HepG2 (cell line): ENCODE results near the gene RANBP3L. TPM values are rescaled to one million over a fixed set of nuclear protein-coding genes. Genes with fewer than 3 reads are reported as not detected.
"Not testable (repeated sequence)": the region's sequence is repeated elsewhere in the genome, so short reads cannot be mapped to it uniquely, and the experiment has no call there.

Experiments used
- ATAC-seq: fragments of 200-7000 bp; cut with Tn5 transposase; 3 replicates; pipeline ENCODE4 v1.9.1; 2020; ENCODE audit warnings: mild to moderate bottlenecking, moderate library complexity
- BruUV-seq: library from RNA; stranded (reverse); fragments of 400-500 nt; replicated peaks from 2 replicates; lab custom pipeline; 2021; lab: Mats Ljungman, UMichigan
- CTCF ChIA-PET: fragments of 300-600 bp; formaldehyde crosslinking; extraction: SDS; loops from one replicate; lab custom pipeline; 2021; ENCODE audit warnings: low total read pairs, inconsistent platforms, low intra/inter-chr PET ratio; lab: Yijun Ruan, JAX
- POLR2A ChIA-PET: fragments of 350-600 bp; sonication (Branson Sonifier 250); formaldehyde crosslinking; loops from one replicate; lab custom pipeline; 2020; ENCODE audit warnings: antibody characterized with exemption, inconsistent platforms; lab: Yijun Ruan, JAX
- DNase-seq: peaks from one replicate; pipeline ENCODE4 v3.0.0-alpha.2; 2015; ENCODE audit warnings: low spot score
- FAIRE-seq: peaks from 3 replicates; lab custom pipeline; 2011; peaks lifted over from hg19 to GRCh38; lab: Jason Lieb, UNC
- H2AFZ ChIP-seq: one replicate; pipeline ENCODE4 v1.6.1; 2011; ENCODE audit warnings: low read length, inconsistent platforms
- H3K27ac ChIP-seq: fragments of 300-600 bp; 3 replicates; pipeline ENCODE4 v1.8.0; 2011; ENCODE audit warnings: mixed run types, mild to moderate bottlenecking, mixed read lengths, low read length, inconsistent platforms; ENCODE audit not compliant: insufficient read depth; ENCODE audit errors: extremely low read length
- H3K27me3 ChIP-seq, 2 experiments: fragments of 200-600 bp in 1 of 2; 2 replicates in 1 of 2; 3 replicates in 1 of 2; pipeline versions ENCODE4 v1.6.0 to v1.8.0; 2011; ENCODE audit warnings: low read length in 2 of 2, mild to moderate bottlenecking in 2 of 2, moderate library complexity in 2 of 2, inconsistent platforms in 1 of 2; ENCODE audit not compliant: insufficient read depth in 2 of 2, control insufficient read depth in 1 of 2
- H3K36me3 ChIP-seq, 2 experiments: fragments of 200-600 bp in 1 of 2; replicated peaks in 1 of 2; 2 replicates in 1 of 2; 3 replicates in 1 of 2; pipeline versions ENCODE4 v1.5.1 to v1.8.0; 2011; ENCODE audit warnings: low read length in 2 of 2, inconsistent platforms in 1 of 2; ENCODE audit not compliant: insufficient read depth in 2 of 2, control insufficient read depth in 1 of 2
- H3K4me1 ChIP-seq: 2 replicates; pipeline ENCODE4 v1.5.1; 2012; ENCODE audit warnings: low read length, inconsistent platforms; ENCODE audit not compliant: insufficient read depth
- H3K4me2 ChIP-seq: 2 replicates; pipeline ENCODE4 v1.6.0; 2011; ENCODE audit warnings: low read depth, low read length, inconsistent platforms
- H3K4me3 ChIP-seq, 3 experiments: fragments of 200-600 bp in 1 of 3; sonication (generic), shearing (Covaris generic) in 1 of 3; replicated peaks in 1 of 3; 2 replicates each; pipeline ENCODE4 v1.5.1; 2011 to 2016; ENCODE audit warnings: low read length in 3 of 3, inconsistent platforms in 2 of 3, low read depth in 2 of 3, mild to moderate bottlenecking in 2 of 3, control low read depth in 1 of 3, mixed read lengths in 1 of 3; ENCODE audit not compliant: insufficient read depth in 1 of 3
- H3K79me2 ChIP-seq: one replicate; pipeline ENCODE4 v1.6.1; 2011; ENCODE audit warnings: low read length, inconsistent platforms; ENCODE audit not compliant: insufficient read depth
- H3K9ac ChIP-seq: 2 replicates; pipeline ENCODE4 v1.6.0; 2011; ENCODE audit warnings: mild to moderate bottlenecking, low read depth, low read length, inconsistent platforms; ENCODE audit not compliant: insufficient read depth
- H3K9me3 ChIP-seq: 2 replicates; pipeline ENCODE4 v1.5.1; 2012; ENCODE audit warnings: mild to moderate bottlenecking, low read length
- H4K20me1 ChIP-seq: 2 replicates; pipeline ENCODE4 v1.6.0; 2011; ENCODE audit warnings: inconsistent platforms, mild to moderate bottlenecking, low read length, moderate library complexity; ENCODE audit not compliant: insufficient read depth
- SOX13 ChIP-seq, 3 experiments: fragments of 450-650 bp in 1 of 3; sonication (generic) in 1 of 3; formaldehyde crosslinking in 1 of 3; IDR thresholded peaks in 2 of 3; conservative IDR thresholded peaks in 1 of 3; 2 replicates each; pipeline versions ENCODE4 v1.5.0 to v1.6.1; 2016 to 2020; ENCODE audit warnings: antibody characterized with exemption in 1 of 3, mild to moderate bottlenecking in 1 of 3, missing compliant biosample characterization in 1 of 3, missing genetic modification reagents in 1 of 3, moderate library complexity in 1 of 3
- SOX5 ChIP-seq: IDR thresholded peaks from 2 replicates; pipeline ENCODE4 v1.6.1; 2016; ENCODE audit warnings: borderline replicate concordance
- SOX6 ChIP-seq, 2 experiments: fragments of 450-650 bp in 1 of 2; sonication (generic) in 1 of 2; formaldehyde crosslinking in 1 of 2; IDR thresholded peaks; 2 replicates each; pipeline versions ENCODE4 v1.4.0 to v1.6.1; 2017 to 2020; ENCODE audit warnings: antibody characterized with exemption in 1 of 2, mild to moderate bottlenecking in 1 of 2, missing genetic modification reagents in 1 of 2
- WGBS: methylation state at CpG from one replicate; pipeline ENCODE4 v1.1.6; 2017; ENCODE audit warnings: low lambda C conversion rate; 5-methylcytosine and 5-hydroxymethylcytosine counted together
- in situ Hi-C: cut with HindIII; loops from 2 replicates; pipeline ENCODE4 v1.10.0; 2017; ENCODE audit warnings: low pct_unique_long_range_greater_than_20kb; ENCODE audit not compliant: extremely low pct_ligation_motif_present
- intact Hi-C: fragments of 100-400 bp; cut with micrococcal nuclease; formaldehyde crosslinking; loops from one replicate; pipeline ENCODE4 v1.10.0; 2022; ENCODE audit not compliant: unreplicated experiment
- polyA plus RNA-seq, 8 experiments: library from polyadenylated mRNA; depleted of rRNA in 3 of 8; stranded (reverse) in 7 of 8; unstranded in 1 of 8; fragments of >200 nt; fragmentation: Illumina TruSeq in 4 of 8; extraction: Trizol in 4 of 8; gene quantifications; 2 replicates each; pipeline versions ENCODE4 v1.2.1 to v1.2.3, GENCODE V29; 2011 to 2016; ENCODE audit warnings: low read depth in 4 of 8, missing spikeins in 1 of 8, mixed read lengths in 1 of 8; ENCODE audit not compliant: insufficient read depth in 1 of 8
- total RNA-seq, 5 experiments: library from RNA; depleted of rRNA; stranded (reverse); fragments of >200 nt; fragmentation: Illumina TruSeq; extraction: Trizol; gene quantifications; 2 replicates each; pipeline ENCODE4 v1.2.3, GENCODE V29; 2016; ENCODE audit warnings: low read depth in 1 of 5
- TF ChIP-seq, protein P1 (sequence below): sonication (generic); formaldehyde crosslinking; IDR thresholded peaks from 2 replicates; pipeline ENCODE4 v1.4.0; 2020; ENCODE audit warnings: missing genetic modification reagents, borderline replicate concordance

The RANBP3L gene
- total and polyA plus RNA-seq, 2 of the 13 experiments (the other 11 are each of a cell fraction or from before 2014, with no cell fraction given): 0.09 TPM; not detected in 1

DNA sequence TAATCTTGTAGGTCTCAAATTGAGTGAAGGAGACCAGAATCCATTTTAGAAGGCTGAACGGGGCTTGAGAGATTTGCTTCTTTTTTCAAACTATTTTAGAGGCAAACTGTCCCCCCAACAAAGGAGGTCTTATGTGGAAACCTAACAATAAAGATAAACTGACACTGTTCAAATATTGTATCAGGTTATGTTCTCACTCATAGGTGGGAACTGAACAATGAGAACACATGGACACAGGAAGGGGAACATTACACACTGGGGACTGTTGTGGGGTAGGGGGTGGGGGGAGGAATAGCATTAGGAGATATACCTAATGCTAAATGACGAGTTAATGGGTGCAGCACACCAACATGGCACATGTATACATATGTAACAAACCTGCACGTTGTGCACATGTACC is 102.9 kb downstream of the RANBP3L start:
- WGBS: 87% methylated on average over 3 of the region's 3 CpGs
- H3K9ac ChIP-seq; in situ Hi-C loops; H3K4me3 ChIP-seq; POLR2A ChIA-PET; intact Hi-C loops; FAIRE-seq; H3K9me3 ChIP-seq; BruUV-seq; H3K27ac ChIP-seq; H3K79me2 ChIP-seq; H3K4me2 ChIP-seq; TF ChIP-seq SOX6, SOX13 (IDR thresholded peaks at IDR 0.05): not testable (repeated sequence)
- peak; percentile 27 for DNase-seq
- H3K36me3 ChIP-seq: peaks cover 7 to 59% of the 10 kb centered on the region in 2 experiments
- peak; percentile 56; the same call in 1 of the 2 replicates for TF ChIP-seq SOX6 (CRISPR knock-in tag; IDR thresholded peaks at IDR 0.05)
- TF ChIP-seq, protein P1, sequence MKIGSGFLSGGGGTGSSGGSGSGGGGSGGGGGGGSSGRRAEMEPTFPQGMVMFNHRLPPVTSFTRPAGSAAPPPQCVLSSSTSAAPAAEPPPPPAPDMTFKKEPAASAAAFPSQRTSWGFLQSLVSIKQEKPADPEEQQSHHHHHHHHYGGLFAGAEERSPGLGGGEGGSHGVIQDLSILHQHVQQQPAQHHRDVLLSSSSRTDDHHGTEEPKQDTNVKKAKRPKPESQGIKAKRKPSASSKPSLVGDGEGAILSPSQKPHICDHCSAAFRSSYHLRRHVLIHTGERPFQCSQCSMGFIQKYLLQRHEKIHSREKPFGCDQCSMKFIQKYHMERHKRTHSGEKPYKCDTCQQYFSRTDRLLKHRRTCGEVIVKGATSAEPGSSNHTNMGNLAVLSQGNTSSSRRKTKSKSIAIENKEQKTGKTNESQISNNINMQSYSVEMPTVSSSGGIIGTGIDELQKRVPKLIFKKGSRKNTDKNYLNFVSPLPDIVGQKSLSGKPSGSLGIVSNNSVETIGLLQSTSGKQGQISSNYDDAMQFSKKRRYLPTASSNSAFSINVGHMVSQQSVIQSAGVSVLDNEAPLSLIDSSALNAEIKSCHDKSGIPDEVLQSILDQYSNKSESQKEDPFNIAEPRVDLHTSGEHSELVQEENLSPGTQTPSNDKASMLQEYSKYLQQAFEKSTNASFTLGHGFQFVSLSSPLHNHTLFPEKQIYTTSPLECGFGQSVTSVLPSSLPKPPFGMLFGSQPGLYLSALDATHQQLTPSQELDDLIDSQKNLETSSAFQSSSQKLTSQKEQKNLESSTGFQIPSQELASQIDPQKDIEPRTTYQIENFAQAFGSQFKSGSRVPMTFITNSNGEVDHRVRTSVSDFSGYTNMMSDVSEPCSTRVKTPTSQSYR (CRISPR knock-in tag): peak; percentile 55; the same call in 1 of the 2 replicates
- TF ChIP-seq SOX5 (CRISPR knock-in tag): peak; percentile 86
- TF ChIP-seq SOX13 (CRISPR knock-in tag; conservative IDR thresholded peaks at IDR 0.05 in 1 of 2, IDR thresholded peaks at IDR 0.05 in 1 of 2): peak in 1 of 2 experiments; percentile 89; a peak in 2 of 4 replicates
- TF ChIP-seq, all 625 proteins: peak for 4; not testable (repeated sequence) for 621
- H3K27me3 ChIP-seq, ATAC-seq, CTCF ChIA-PET, H2AFZ ChIP-seq, H4K20me1 ChIP-seq, H3K4me1 ChIP-seq: not testable (repeated sequence)

Other genes with a start within 250 kb of the RANBP3L start
- gene UGT3A2, start 235.0 kb downstream of the RANBP3L start, total RNA-seq (2016; rRNA removed; fragmentation: Illumina TruSeq; extraction: Trizol): not detected in 2 replicates
- gene UGT3A2, start 235.0 kb downstream of the RANBP3L start, polyA plus RNA-seq (2011; rRNA removed): not detected in 2 replicates
- 1.8 and 4.7 TPM in 2 replicates for gene LMBRD2, start 150.0 kb downstream of the RANBP3L start, total RNA-seq (2016; rRNA removed; fragmentation: Illumina TruSeq; extraction: Trizol)
- 2.0 TPM in 2 replicates for gene LMBRD2, start 150.0 kb downstream of the RANBP3L start, polyA plus RNA-seq (2011; rRNA removed)
- gene SKP2, start 149.8 kb downstream of the RANBP3L start, total RNA-seq (2016; rRNA removed; fragmentation: Illumina TruSeq; extraction: Trizol): 84.1 and 121 TPM in 2 replicates
- 24.7 and 29.6 TPM in 2 replicates for gene SKP2, start 149.8 kb downstream of the RANBP3L start, polyA plus RNA-seq (2011; rRNA removed)
- 71.4 and 94.9 TPM in 2 replicates for gene NADK2, start 60.0 kb downstream of the RANBP3L start, total RNA-seq (2016; rRNA removed; fragmentation: Illumina TruSeq; extraction: Trizol)
- gene NADK2, start 60.0 kb downstream of the RANBP3L start, polyA plus RNA-seq (2011; rRNA removed): 13.9 and 14.6 TPM in 2 replicates